ENCODE measurements around the gene RRAGC. TPM values are rescaled to one million over a fixed set of nuclear protein-coding genes. Genes with fewer than 3 reads are reported as not detected.
"Not testable (repeated sequence)": the region's sequence is repeated elsewhere in the genome, so short reads cannot be mapped to it uniquely, and the experiment has no call there.

RRAGC gene
- total and polyA plus RNA-seq, 3 donors from 2014 or later: 25.2 to 40.3 (median 29.5) TPM

- no peaks in the 10 kb centered on the region for H3K27me3 ChIP-seq
- no peaks in the 10 kb centered on the region for H3K36me3 ChIP-seq (ENCODE audit: low read depth, missing control alignments)
- 90 to 98% methylated on average over 3 of the region's 3 CpGs for WGBS, 2 donors
- H3K4me3 ChIP-seq: no peak overlapping the region
- intact Hi-C loops (cut with DNase I; ENCODE audit: low total_unique reads): no loop called here
- H3K9me3 ChIP-seq: no peaks in the 10 kb centered on the region
- DNase-seq: no peak
- TF ChIP-seq POLR2A (IDR thresholded peaks at IDR 0.05) (no peak), CTCF (IDR thresholded peaks at IDR 0.05) (no peak)
- H3K27ac ChIP-seq: no peak overlapping the region
- no peaks in the 10 kb centered on the region for H3K4me1 ChIP-seq
These were observed 13.4 kb downstream of the RRAGC start for GRCh38 chr1:38846210-38846609.

GRCh38 chr1:38845088-38845487 lies 14.5 kb downstream of the RRAGC start:
- H3K36me3 ChIP-seq (ENCODE audit: low read depth, missing control alignments); intact Hi-C loops (cut with DNase I; ENCODE audit: low total_unique reads); H3K4me1 ChIP-seq; H3K4me3 ChIP-seq; H3K27me3 ChIP-seq; DNase-seq; H3K27ac ChIP-seq; H3K9me3 ChIP-seq: not testable (repeated sequence)
- WGBS, 2 donors: 93 to 96% methylated on average over 3 of the region's 3 CpGs

- no peak overlapping the region for H3K4me3 ChIP-seq
- no peaks in the 10 kb centered on the region for H3K36me3 ChIP-seq (ENCODE audit: low read depth, missing control alignments)
- DNase-seq: no peak
- intact Hi-C loops (cut with DNase I; ENCODE audit: low total_unique reads): no loop called here
- TF ChIP-seq POLR2A (IDR thresholded peaks at IDR 0.05): no peak
- TF ChIP-seq CTCF (IDR thresholded peaks at IDR 0.05): no peak
- H3K27me3 ChIP-seq: no peaks in the 10 kb centered on the region
- no peaks in the 10 kb centered on the region for H3K9me3 ChIP-seq
- WGBS, 2 donors: 52 to 62% methylated on average over 2 of the region's 2 CpGs
- H3K4me1 ChIP-seq: no peaks in the 10 kb centered on the region
- H3K27ac ChIP-seq: no peak overlapping the region
These were observed 19.3 kb downstream of the RRAGC start for GRCh38 chr1:38840281-38840680.

- WGBS, 2 donors: 85 to 87% methylated on average over 9 of the region's 9 CpGs
- H3K27ac ChIP-seq: no peak overlapping the region
- intact Hi-C loops (cut with DNase I; ENCODE audit: low total_unique reads): no loop called here
- H3K4me3 ChIP-seq: no peak overlapping the region
- H3K27me3 ChIP-seq: no peaks in the 10 kb centered on the region
- no peaks in the 10 kb centered on the region for H3K9me3 ChIP-seq
- H3K4me1 ChIP-seq: no peaks in the 10 kb centered on the region
- no peak for TF ChIP-seq POLR2A (IDR thresholded peaks at IDR 0.05)
- TF ChIP-seq CTCF (IDR thresholded peaks at IDR 0.05): no peak
- DNase-seq: no peak
- H3K36me3 ChIP-seq (ENCODE audit: low read depth, missing control alignments): no peaks in the 10 kb centered on the region
These were observed 20.2 kb downstream of the RRAGC start for GRCh38 chr1:38839363-38839762.

- DNase-seq; H3K4me3 ChIP-seq; H3K36me3 ChIP-seq (ENCODE audit: low read depth, missing control alignments); H3K9me3 ChIP-seq; H3K27me3 ChIP-seq; H3K27ac ChIP-seq; H3K4me1 ChIP-seq; intact Hi-C loops (cut with DNase I; ENCODE audit: low total_unique reads): not testable (repeated sequence)
- WGBS, 2 donors: 86 to 90% methylated on average over 10 of the region's 10 CpGs
These were observed 23.3 kb downstream of the RRAGC start for GRCh38 chr1:38836316-38836715.

GRCh38 chr1:38834937-38835827 lies 24.4 kb downstream of the RRAGC start:
- Histone ChIP-seq H3K4me1 (no peaks in the 10 kb centered on the region), H3K9me3 (no peaks in the 10 kb centered on the region), H3K4me3 (no peak overlapping the region), H3K36me3 (ENCODE audit: low read depth, missing control alignments) (no peaks in the 10 kb centered on the region), H3K27me3 (no peaks in the 10 kb centered on the region), H3K27ac (no peak overlapping the region)
- peak; percentile 65 for DNase-seq
- intact Hi-C loops (cut with DNase I; ENCODE audit: low total_unique reads): no loop called here
- WGBS, 2 donors: 29 to 32% methylated on average over 3 of the region's 3 CpGs
- TF ChIP-seq CTCF (IDR thresholded peaks at IDR 0.05) (peak; percentile 51 to 87 (median 86)), POLR2A (IDR thresholded peaks at IDR 0.05) (no peak)

Measured in testis (tissue), 3 donors.